ENCODE results near the gene TRIM7. TPM values are rescaled to one million over a fixed set of nuclear protein-coding genes. Genes with fewer than 3 reads are reported as not detected.

Gene TRIM7
- total RNA-seq, 1 experiment from 2014 or later = 30.2 TPM

DNA sequence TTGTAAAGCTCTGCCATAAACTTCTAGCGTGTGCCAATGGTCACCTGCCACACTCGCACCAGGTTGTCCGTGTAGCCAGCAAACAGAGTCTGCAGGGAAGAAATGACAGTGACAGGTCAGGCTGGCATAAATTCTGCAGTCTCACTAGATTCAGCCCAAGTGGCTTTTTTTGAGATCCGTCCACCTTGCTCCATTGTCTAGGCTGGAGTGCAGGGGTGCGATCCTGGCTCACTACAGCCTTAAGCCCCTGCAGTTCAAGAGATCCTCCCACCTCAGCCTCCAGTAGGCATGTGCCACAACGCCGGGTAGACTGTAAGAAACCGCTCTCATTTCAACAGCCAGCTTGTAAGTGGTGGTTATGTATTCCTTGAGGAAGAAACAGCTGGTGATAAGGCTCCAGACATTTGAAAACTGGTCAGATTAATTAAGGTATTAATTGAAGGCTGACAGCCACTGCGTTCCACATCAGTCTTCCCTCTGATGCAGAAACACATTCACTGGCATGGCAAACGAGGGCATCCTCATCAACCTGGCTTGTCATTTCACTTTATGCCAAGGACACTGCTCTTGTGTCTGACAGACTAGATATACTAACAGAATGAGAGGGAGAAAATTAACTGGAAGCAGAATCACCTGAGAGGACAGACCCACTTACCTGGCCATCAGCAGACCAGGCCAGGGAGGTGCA is 32.1 kb upstream of the TRIM7 start:
- peaks cover 55% of the 10 kb centered on the region for H3K79me2 ChIP-seq (ENCODE audit: insufficient read depth, low read length)
- no peak for DNase-seq (ENCODE audit: low read depth, low spot score)

More for the DNA sequence above, 32.1 kb upstream of the TRIM7 start:
- Histone ChIP-seq H3K9me3 (ENCODE audit: control insufficient read depth in 1 of 2, insufficient read depth in 1 of 2, low read depth in 1 of 2, low read length in 2 of 2) (no peaks in the 10 kb centered on the region), H3K4me2 (ENCODE audit: low read length) (no peak overlapping the region), H3K4me3 (replicated peaks in 1 of 2; ENCODE audit: low read depth in 1 of 2, low read length in 2 of 2) (no peak overlapping the region), H3K36me3 (ENCODE audit: control insufficient read depth in 1 of 2, insufficient read depth in 2 of 2, low read length in 2 of 2) (peaks cover 52 to 71% of the 10 kb centered on the region in 2 experiments), H3K27ac (ENCODE audit: low read depth, low read length) (no peak overlapping the region), H3K4me1 (ENCODE audit: control insufficient read depth in 1 of 2, insufficient read depth in 2 of 2, low read length in 2 of 2) (peaks cover 5 to 12% of the 10 kb centered on the region in 2 experiments), H3K9me2 (ENCODE audit: insufficient read depth) (no peaks in the 10 kb centered on the region), H4K20me1 (ENCODE audit: insufficient read depth) (peaks cover 51% of the 10 kb centered on the region; the same call in 1 of the 2 replicates), H3K9ac (ENCODE audit: low read length) (no peak overlapping the region), H3K27me3 (ENCODE audit: insufficient read depth, low read length) (no peaks in the 10 kb centered on the region), H2AFZ (ENCODE audit: low read depth, low read length, poor library complexity, severe bottlenecking) (no peak overlapping the region)
- TF ChIP-seq, protein P1, sequence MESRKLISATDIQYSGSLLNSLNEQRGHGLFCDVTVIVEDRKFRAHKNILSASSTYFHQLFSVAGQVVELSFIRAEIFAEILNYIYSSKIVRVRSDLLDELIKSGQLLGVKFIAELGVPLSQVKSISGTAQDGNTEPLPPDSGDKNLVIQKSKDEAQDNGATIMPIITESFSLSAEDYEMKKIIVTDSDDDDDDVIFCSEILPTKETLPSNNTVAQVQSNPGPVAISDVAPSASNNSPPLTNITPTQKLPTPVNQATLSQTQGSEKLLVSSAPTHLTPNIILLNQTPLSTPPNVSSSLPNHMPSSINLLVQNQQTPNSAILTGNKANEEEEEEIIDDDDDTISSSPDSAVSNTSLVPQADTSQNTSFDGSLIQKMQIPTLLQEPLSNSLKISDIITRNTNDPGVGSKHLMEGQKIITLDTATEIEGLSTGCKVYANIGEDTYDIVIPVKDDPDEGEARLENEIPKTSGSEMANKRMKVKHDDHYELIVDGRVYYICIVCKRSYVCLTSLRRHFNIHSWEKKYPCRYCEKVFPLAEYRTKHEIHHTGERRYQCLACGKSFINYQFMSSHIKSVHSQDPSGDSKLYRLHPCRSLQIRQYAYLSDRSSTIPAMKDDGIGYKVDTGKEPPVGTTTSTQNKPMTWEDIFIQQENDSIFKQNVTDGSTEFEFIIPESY (IDR thresholded peaks at IDR 0.05; ENCODE audit: extremely low read depth, insufficient replicate concordance, low read length) = no peak
- TF ChIP-seq POLR2AphosphoS5 (IDR thresholded peaks at IDR 0.05; ENCODE audit: low read depth, low read length) (no peak; the same call in none of the 2 replicates), CEBPB (IDR thresholded peaks at IDR 0.05; ENCODE audit: low read depth) (no peak), SP1 (IDR thresholded peaks at IDR 0.05; ENCODE audit: low read depth) (no peak), SIN3A (IDR thresholded peaks at IDR 0.05; ENCODE audit: low read depth) (no peak), RAD21 (IDR thresholded peaks at IDR 0.05; ENCODE audit: low read depth) (no peak), FOSL1 (IDR thresholded peaks at IDR 0.05; ENCODE audit: low read depth) (no peak), JUND (IDR thresholded peaks at IDR 0.05) (no peak), POLR2A (IDR thresholded peaks at IDR 0.05; ENCODE audit: borderline replicate concordance, extremely low read depth, insufficient read depth, insufficient read length) (no peak), EZH2phosphoT487 (IDR thresholded peaks at IDR 0.05; ENCODE audit: borderline replicate concordance) (no peak), ELF1 (IDR thresholded peaks at IDR 0.05; ENCODE audit: borderline replicate concordance, low read depth) (no peak), EZH2 (IDR thresholded peaks at IDR 0.05) (no peak), EGR1 (IDR thresholded peaks at IDR 0.05; ENCODE audit: low read depth) (no peak), SRF (IDR thresholded peaks at IDR 0.05; ENCODE audit: low read depth) (no peak), CBX3 (IDR thresholded peaks at IDR 0.05; ENCODE audit: low read depth) (no peak), YY1 (IDR thresholded peaks at IDR 0.05; ENCODE audit: extremely low read depth, insufficient replicate concordance, low read depth, low read length) (no peak)
- TF ChIP-seq, protein P2, sequence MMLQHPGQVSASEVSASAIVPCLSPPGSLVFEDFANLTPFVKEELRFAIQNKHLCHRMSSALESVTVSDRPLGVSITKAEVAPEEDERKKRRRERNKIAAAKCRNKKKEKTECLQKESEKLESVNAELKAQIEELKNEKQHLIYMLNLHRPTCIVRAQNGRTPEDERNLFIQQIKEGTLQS (IDR thresholded peaks at IDR 0.05) = no peak
- TF ChIP-seq, protein P3, sequence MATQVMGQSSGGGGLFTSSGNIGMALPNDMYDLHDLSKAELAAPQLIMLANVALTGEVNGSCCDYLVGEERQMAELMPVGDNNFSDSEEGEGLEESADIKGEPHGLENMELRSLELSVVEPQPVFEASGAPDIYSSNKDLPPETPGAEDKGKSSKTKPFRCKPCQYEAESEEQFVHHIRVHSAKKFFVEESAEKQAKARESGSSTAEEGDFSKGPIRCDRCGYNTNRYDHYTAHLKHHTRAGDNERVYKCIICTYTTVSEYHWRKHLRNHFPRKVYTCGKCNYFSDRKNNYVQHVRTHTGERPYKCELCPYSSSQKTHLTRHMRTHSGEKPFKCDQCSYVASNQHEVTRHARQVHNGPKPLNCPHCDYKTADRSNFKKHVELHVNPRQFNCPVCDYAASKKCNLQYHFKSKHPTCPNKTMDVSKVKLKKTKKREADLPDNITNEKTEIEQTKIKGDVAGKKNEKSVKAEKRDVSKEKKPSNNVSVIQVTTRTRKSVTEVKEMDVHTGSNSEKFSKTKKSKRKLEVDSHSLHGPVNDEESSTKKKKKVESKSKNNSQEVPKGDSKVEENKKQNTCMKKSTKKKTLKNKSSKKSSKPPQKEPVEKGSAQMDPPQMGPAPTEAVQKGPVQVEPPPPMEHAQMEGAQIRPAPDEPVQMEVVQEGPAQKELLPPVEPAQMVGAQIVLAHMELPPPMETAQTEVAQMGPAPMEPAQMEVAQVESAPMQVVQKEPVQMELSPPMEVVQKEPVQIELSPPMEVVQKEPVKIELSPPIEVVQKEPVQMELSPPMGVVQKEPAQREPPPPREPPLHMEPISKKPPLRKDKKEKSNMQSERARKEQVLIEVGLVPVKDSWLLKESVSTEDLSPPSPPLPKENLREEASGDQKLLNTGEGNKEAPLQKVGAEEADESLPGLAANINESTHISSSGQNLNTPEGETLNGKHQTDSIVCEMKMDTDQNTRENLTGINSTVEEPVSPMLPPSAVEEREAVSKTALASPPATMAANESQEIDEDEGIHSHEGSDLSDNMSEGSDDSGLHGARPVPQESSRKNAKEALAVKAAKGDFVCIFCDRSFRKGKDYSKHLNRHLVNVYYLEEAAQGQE (IDR thresholded peaks at IDR 0.05; ENCODE audit: low read depth) = no peak
- TF ChIP-seq, protein P4, sequence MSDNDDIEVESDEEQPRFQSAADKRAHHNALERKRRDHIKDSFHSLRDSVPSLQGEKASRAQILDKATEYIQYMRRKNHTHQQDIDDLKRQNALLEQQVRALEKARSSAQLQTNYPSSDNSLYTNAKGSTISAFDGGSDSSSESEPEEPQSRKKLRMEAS (IDR thresholded peaks at IDR 0.05) = no peak
- TF ChIP-seq, protein P5, sequence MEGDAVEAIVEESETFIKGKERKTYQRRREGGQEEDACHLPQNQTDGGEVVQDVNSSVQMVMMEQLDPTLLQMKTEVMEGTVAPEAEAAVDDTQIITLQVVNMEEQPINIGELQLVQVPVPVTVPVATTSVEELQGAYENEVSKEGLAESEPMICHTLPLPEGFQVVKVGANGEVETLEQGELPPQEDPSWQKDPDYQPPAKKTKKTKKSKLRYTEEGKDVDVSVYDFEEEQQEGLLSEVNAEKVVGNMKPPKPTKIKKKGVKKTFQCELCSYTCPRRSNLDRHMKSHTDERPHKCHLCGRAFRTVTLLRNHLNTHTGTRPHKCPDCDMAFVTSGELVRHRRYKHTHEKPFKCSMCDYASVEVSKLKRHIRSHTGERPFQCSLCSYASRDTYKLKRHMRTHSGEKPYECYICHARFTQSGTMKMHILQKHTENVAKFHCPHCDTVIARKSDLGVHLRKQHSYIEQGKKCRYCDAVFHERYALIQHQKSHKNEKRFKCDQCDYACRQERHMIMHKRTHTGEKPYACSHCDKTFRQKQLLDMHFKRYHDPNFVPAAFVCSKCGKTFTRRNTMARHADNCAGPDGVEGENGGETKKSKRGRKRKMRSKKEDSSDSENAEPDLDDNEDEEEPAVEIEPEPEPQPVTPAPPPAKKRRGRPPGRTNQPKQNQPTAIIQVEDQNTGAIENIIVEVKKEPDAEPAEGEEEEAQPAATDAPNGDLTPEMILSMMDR (IDR thresholded peaks at IDR 0.05 in 2 of 3, conservative IDR thresholded peaks at IDR 0.05 in 1 of 3; ENCODE audit: borderline replicate concordance in 1 of 3, insufficient read depth in 1 of 3, low read depth in 2 of 3, low read length in 2 of 3) = no peak
- ChIA-PET RAD21 (ENCODE audit: low non-redundant PET in 1 of 2, low total read pairs in 2 of 2, uncharacterized antibody in 2 of 2, unreplicated experiment in 2 of 2) (no interaction called here), CTCF (no interaction called here), POLR2A (interaction anchor here (0.9 kb wide), 1 partner anchor 49 kb away, joined by 3 read pairs; no protein-coding TSS in a partner anchor)
- BruUV-seq (replicated peaks) = no TSS peak
- no peak for ATAC-seq
- intact Hi-C loops (cut with micrococcal nuclease) = no loop called here

Measured in HCT116 (cell line).